Stimulated activated CD4-positive, alpha-beta T cell treated with anti-CD3 and anti-CD28 coated beads, TNF-alpha, amount 100 ng/mL, for 24 hours (primary cell): ENCODE measurements around the gene ZNF165.
"Not testable (repeated sequence)": the region's sequence is repeated elsewhere in the genome, so short reads cannot be mapped to it uniquely, and the experiment has no call there.

Source experiments
- DNase-seq, 3 experiments: peaks; one replicate each; pipeline ENCODE4 v3.0.0-alpha.2; 2020; ENCODE audit warnings: low read depth in 3 of 3

ZNF165 gene

GRCh38 chr6:28080381-28080630 lies at the start of gene ZNF165:
TSS of gene ZNF165 (plus strand) at chr6:28080568. CDS start at chr6:28085481, 4,913 bp downstream.
- peak in 1 of 3 experiments; percentile 7 for DNase-seq

- no peak for DNase-seq
Measured at GRCh38 chr6:28053584-28053983, 26.8 kb upstream of the ZNF165 start.

- no peak for DNase-seq
Measured at GRCh38 chr6:28060405-28060804, 20.0 kb upstream of the ZNF165 start.

- DNase-seq, result no peak
Measured at GRCh38 chr6:28064272-28064671, 16.1 kb upstream of the ZNF165 start.

DNA sequence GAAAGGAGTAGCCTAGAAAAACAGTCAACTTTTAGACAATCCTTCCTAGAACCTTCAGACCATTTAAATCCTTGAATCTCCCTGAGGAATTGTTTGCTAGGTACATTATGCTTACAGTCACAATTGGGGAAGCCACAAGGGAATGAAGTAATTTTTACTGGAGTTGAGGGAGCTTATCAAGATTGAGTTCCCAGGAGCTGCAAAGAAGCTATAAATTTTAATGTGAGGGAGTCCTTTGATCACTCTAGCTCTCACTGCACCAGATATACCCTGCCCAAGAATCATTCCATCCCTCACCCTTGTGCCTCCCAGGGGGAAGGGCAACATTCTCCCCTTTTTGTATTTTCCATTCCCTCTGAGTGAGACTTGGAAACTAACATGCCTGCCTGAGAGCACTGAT lies 12.3 kb upstream of the ZNF165 start:
- no peak for DNase-seq

- not testable (repeated sequence) for DNase-seq
Measured at GRCh38 chr6:28070968-28071367, 9.4 kb upstream of the ZNF165 start.

DNA sequence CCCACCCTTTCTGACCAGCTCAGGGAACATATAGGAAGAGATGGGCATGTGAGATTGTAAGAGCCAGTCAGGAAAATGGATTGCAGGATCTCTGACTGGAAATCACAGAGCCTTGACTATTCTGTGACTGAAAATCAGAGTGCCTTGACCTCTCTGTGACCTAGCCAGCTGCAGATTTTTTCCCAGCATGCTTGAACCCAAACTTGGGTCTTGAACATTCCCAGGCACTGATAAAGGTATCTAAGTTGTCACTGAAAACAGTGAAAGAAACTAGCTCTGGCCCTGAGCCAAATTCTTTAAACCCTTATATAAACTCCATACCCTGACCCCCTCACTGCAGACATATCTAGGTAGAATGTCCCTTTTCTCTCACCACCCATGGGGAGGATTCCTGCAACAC lies 2.3 kb upstream of the ZNF165 start:
- no peak for DNase-seq

DNA sequence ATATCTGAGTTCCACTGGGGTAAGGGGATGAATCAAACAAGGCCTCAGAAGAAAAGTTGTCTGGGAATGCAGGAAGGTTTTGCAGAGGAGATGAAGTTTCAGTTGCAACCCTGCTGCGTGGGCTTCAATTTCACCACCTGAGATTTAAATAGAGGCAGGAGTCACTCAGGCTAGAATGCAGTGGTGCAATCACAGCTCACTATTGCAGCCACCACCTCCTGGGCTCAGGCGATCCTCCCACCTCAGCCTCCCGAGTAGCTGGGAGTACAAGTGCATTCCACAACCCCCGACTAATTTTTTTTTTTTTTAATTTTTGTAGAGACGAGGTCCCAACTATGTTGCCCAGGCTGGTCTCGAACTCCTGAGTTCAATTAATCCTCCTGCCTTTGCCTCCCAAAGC lies 1.5 kb upstream of the ZNF165 start:
- DNase-seq, result no peak

DNA sequence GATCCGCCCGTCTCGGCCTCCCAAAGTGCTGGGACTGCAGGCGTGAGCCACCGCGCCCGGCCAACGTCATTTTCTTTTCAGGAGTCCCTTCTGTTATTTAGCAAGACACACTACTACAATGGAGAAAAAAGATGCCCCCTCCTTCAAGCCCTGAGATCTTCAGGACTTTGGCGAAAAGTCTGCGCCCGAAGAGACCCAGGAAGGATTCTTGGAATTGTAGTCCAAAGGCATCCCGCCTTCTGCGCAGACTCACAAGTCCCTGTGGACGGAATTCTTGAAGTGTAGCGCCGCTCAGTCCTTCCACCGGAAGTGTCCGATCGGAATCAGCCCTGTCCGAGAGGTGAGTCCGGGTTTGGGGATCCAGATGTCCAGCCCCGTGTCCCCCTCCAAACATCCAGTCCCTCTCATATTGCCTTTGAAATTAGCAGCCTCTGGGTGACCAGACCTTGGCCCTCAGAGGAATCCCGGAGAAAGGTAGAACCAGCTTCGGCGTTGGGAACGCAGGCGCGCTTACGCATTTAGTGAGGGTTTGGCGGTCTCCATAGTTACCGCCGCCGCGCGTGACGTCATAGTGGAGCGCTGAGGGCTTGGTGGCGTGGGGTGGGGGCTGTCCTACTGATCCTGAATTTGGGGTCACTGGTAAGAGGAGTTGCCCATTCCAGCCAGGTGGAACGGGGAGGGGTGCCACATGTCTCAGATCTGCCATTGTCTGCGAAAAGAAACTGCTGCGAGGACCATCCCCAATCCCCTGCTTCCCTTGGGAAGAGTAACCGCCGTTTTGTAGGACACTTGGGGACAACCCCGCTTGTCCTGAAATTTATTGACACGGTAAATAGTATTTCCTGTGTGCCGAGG lies 490 bp downstream of the ZNF165 start:
- peak; percentile 83 to 89 (median 86) for DNase-seq

DNA sequence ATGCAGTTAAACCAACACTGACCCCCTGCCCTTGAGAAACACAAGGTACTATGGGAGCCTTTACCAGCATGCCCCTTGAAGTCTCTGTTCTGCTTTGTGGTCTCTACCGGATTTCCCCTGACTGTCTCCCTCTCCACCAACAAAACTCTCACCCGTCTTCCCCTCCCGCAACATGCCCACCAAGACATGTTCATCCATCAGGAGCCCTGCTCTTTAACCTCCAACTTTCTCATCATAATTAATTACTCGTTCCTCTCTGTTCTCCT lies 1.1 kb downstream of the ZNF165 start:
- DNase-seq, result peak in 1 of 3 experiments; percentile 1

DNA sequence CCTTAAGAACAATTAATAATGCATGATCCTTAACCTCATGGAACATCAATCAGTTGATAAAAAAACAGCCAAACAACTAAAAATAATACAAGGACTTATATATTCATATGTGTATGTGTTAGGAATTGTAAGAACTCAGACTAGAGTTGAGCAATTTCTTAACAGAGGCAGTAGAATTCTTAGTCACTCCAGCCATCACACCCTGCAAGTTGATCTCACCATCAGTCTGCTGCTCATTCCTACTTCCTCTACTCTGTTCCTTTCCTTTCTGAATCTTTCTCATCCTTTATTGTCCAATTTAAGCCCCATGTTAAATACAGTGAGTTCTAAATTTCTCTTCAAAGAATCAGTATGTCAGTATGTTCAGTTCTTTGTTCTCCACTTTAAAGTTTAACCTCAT lies 2.6 kb downstream of the ZNF165 start:
- DNase-seq, result no peak

- no peak for DNase-seq
Measured at GRCh38 chr6:28089054-28089453, 8.7 kb downstream of the ZNF165 start.

- no peak for DNase-seq
Measured at GRCh38 chr6:28090917-28091586, 10.7 kb downstream of the ZNF165 start.

DNA sequence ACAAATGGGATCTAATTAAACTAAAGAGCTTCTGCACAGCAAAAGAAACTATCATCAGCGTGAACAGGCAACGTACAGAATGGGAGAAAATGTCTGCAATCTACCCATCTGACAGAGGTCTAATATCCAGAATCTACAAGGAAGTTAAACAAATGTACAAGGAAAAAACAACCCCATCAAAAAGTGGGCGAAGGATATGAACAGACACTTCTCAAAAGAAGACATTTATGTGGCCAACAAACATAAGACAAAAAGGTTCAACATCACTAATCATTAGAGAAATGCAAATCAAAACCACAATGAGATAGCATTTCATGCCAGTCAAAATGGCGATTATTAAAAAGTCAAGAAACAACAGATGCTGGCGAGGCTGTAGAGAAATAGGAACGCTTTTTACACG lies 21.9 kb downstream of the ZNF165 start:
- not testable (repeated sequence) for DNase-seq

DNA sequence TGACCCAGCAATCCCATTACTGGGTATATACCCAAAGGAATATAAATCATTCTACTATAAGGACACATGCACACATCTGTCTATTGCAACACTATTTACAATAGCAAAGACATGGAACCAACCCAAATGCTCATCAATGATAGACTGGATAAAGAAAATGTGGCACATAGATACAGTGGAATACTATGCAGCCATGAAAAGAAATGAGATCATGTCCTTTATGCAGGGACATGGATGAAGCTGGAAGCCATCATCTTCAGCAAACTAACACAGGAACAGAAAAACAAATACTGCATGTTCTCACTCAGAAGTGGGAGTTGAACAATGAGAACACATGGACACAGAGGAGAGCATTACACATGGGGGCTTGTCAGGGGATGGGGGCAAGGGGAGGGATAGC lies 22.3 kb downstream of the ZNF165 start:
- not testable (repeated sequence) for DNase-seq

- DNase-seq, result peak; percentile 63 to 81 (median 64)
Measured at GRCh38 chr6:28104392-28105244, 24.2 kb downstream of the ZNF165 start.

GRCh38 chr6:28105245-28105639 lies 24.9 kb downstream of the ZNF165 start:
- no peak for DNase-seq

DNA sequence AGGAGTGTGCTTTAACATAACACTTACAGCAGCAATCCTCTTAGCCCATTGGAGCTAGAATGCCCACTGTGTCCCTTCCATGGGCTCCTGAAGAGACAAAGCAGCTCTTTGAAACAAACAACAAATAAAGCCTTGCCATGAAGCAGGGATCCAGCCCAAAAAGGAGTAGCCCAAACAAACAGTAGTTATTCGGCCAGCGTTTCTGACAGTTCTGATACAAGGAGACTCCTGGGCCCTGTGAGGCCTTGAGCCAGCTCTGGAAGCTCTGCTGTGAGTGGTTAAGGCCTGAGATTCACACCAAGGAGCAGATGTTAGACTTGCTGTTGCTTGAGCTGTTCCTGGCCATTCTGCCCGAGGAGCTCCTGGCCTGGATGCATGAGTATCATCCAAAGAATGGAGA lies 27.1 kb downstream of the ZNF165 start:
- no peak for DNase-seq

GRCh38 chr6:28111964-28112363 lies 31.6 kb downstream of the ZNF165 start:
- DNase-seq, result no peak

- DNase-seq, result no peak
Measured at GRCh38 chr6:28115799-28116198, 35.4 kb downstream of the ZNF165 start.

DNA sequence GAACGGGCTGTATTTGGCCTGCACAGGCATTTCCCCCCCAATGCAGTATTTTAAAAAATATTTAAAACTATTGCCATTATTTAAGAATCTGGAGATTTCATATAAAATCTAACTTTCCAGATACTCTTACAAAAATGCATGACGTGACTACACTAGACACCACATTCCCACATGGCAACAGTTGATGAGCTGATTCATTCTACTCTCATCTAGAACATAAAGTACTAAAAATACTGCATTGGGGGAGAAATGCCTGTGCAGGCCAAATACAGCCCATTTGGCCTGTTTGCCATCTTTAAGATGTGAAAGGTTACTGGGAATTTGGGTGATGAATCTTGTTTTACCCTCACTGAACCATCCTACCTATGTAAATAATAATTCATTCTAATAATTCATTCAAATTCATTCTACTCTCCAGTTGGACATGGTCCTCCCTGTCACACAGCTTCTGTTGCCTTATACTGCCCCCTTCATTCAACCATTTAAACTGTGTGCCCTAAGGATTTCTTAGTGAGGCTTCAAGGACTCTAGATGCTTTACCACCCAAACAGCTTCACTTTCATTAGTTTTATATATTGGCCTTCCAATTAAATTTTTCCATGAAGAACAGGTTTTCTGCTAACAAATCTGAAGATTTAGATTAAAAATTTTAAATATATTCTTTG lies 37.1 kb downstream of the ZNF165 start:
- no peak for DNase-seq

GRCh38 chr6:28118217-28118616 lies 37.8 kb downstream of the ZNF165 start:
- DNase-seq, result no peak
